K562 (cell line): ENCODE measurements around the gene IFIT2. TPM values are rescaled to one million over a fixed set of nuclear protein-coding genes. Genes with fewer than 3 reads are reported as not detected.

Source experiments
- ADNP ChIP-seq: fragments of 200-800 bp; sonication (Bioruptor generic); IDR thresholded peaks from 2 replicates; pipeline ENCODE4 v1.6.1; 2016; ENCODE audit warnings: missing genetic modification characterization, missing compliant biosample characterization
- ARID2 ChIP-seq: fragments of 450-650 bp; IDR thresholded peaks from 2 replicates; pipeline ENCODE4 v1.6.1; 2017; ENCODE audit warnings: antibody characterized with exemption, mild to moderate bottlenecking
- ATF1 ChIP-seq, 2 experiments: fragments of 450-650 bp in 1 of 2; IDR thresholded peaks; 2 replicates each; pipeline ENCODE4 v1.6.1; 2016; ENCODE audit warnings: missing compliant biosample characterization in 1 of 2, missing genetic modification characterization in 1 of 2
- CEBPG ChIP-seq, 3 experiments: fragments of 200-800 bp in 1 of 3; sonication (Bioruptor generic) in 1 of 3; sonication (generic) in 1 of 3; formaldehyde crosslinking in 1 of 3; IDR thresholded peaks in 2 of 3; conservative IDR thresholded peaks in 1 of 3; 2 replicates each; pipeline versions ENCODE4 v1.6.1 to v1.8.0; 2016 to 2022; ENCODE audit warnings: missing compliant biosample characterization in 2 of 3, missing genetic modification characterization in 2 of 3, mild to moderate bottlenecking in 1 of 3, missing genetic modification reagents in 1 of 3
- HNRNPL ChIP-seq: fragments of 200-400 bp; formaldehyde crosslinking; IDR thresholded peaks from 2 replicates; pipeline ENCODE4 v1.6.1; 2017; ENCODE audit warnings: low read depth, mild to moderate bottlenecking, low read length
- HNRNPUL1 ChIP-seq: fragments of 200-400 bp; formaldehyde crosslinking; IDR thresholded peaks from 2 replicates; pipeline ENCODE4 v1.6.1; 2017; ENCODE audit warnings: low read length
- ZNF408 ChIP-seq: fragments of 250-450 bp; sonication (Bioruptor Pico); IDR thresholded peaks from 2 replicates; pipeline ENCODE4 v1.4.0; 2020; ENCODE audit warnings: low read depth, mild to moderate bottlenecking, moderate library complexity
- polyA plus RNA-seq, 8 experiments: library from polyadenylated mRNA; depleted of rRNA in 4 of 8; stranded (reverse) in 5 of 8; unstranded in 3 of 8; fragments of >200 nt; fragmentation: Nextera tagmentation in 2 of 8; fragmentation: Illumina TruSeq in 1 of 8; extraction: Ambion mirVana in 2 of 8; extraction: Trizol in 1 of 8; gene quantifications; 2 replicates each; pipeline versions ENCODE4 v1.2.1 to v1.2.3, GENCODE V29; 2011 to 2014; ENCODE audit warnings: inconsistent platforms in 1 of 8, missing spikeins in 1 of 8
- total RNA-seq, 7 experiments: library from RNA; depleted of rRNA in 6 of 7; stranded (reverse); fragments of >200 nt in 6 of 7; fragmentation: Illumina TruSeq in 2 of 7; extraction: Trizol in 2 of 7; gene quantifications; 2 replicates each; pipeline versions ENCODE4 v1.2.1 to v1.2.3, GENCODE V29; 2011 to 2021; ENCODE audit warnings: low replicate concordance in 1 of 7
- TF ChIP-seq, protein P1 (sequence below): sonication (generic); formaldehyde crosslinking; IDR thresholded peaks from 2 replicates; pipeline ENCODE4 v1.8.0; 2023; ENCODE audit warnings: mild to moderate bottlenecking, missing genetic modification reagents
- TF ChIP-seq, protein P2 (sequence below), 2 experiments: fragments of 450-650 bp; IDR thresholded peaks; 2 replicates each; pipeline ENCODE4 v1.6.1; 2016

IFIT2 gene
- total and polyA plus RNA-seq, 9 of the 15 experiments (the other 6 are each of a cell fraction or from before 2014, with no cell fraction given): 0.03 to 0.25 (median 0.10) TPM; not detected in 1

DNA sequence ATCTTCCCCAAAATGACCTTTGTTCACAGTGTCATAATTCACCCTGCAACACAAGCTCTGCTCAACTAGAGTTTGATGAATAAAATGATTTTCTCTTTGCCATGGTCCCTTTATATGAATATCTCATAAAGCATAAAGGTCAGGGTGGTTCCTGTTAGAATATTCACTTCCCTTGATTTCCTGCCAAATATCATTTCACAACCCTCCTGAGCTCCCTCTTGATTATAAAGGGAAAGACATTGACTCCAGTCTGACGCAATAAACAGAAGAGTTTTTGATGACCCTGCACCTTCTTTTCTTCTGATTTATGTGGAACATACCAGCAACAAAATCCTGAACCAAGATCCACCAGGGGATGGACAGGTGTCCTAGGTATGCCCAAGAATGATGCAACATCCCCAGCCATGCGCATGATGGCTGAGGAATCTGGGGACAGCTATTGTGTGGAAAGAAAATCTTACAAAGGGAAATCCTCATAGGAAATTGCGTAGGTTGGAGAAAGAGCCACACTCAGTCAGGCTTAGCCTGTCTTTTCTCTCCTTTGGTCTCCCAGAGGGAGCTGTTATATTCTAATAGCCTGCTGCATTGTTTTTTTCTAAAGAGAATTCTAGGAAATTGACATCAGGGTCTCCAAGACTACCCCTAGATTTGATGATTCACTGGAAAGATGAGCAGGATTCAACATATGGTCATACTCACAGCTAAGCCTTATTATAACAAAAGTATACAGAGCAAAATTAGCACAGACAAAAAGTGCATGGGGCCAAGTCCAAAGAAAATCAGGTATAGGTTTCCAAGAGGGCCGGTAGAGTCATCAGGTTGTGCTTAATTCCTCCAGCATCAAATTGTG lies 44.8 kb downstream of the IFIT2 start (continued):
- no peak for TF ChIP-seq ADNP (tag)
- TF ChIP-seq, protein P1, sequence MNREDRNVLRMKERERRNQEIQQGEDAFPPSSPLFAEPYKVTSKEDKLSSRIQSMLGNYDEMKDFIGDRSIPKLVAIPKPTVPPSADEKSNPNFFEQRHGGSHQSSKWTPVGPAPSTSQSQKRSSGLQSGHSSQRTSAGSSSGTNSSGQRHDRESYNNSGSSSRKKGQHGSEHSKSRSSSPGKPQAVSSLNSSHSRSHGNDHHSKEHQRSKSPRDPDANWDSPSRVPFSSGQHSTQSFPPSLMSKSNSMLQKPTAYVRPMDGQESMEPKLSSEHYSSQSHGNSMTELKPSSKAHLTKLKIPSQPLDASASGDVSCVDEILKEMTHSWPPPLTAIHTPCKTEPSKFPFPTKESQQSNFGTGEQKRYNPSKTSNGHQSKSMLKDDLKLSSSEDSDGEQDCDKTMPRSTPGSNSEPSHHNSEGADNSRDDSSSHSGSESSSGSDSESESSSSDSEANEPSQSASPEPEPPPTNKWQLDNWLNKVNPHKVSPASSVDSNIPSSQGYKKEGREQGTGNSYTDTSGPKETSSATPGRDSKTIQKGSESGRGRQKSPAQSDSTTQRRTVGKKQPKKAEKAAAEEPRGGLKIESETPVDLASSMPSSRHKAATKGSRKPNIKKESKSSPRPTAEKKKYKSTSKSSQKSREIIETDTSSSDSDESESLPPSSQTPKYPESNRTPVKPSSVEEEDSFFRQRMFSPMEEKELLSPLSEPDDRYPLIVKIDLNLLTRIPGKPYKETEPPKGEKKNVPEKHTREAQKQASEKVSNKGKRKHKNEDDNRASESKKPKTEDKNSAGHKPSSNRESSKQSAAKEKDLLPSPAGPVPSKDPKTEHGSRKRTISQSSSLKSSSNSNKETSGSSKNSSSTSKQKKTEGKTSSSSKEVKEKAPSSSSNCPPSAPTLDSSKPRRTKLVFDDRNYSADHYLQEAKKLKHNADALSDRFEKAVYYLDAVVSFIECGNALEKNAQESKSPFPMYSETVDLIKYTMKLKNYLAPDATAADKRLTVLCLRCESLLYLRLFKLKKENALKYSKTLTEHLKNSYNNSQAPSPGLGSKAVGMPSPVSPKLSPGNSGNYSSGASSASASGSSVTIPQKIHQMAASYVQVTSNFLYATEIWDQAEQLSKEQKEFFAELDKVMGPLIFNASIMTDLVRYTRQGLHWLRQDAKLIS: no peak
- no peak for TF ChIP-seq HNRNPL
- no peak for TF ChIP-seq ZNF408 (CRISPR knock-in tag)
- TF ChIP-seq ATF1 (CRISPR knock-in tag; IDR thresholded peaks at IDR 0.05): no peak
- TF ChIP-seq ATF1 (tag; IDR thresholded peaks at IDR 0.05): no peak
- TF ChIP-seq, protein P2, sequence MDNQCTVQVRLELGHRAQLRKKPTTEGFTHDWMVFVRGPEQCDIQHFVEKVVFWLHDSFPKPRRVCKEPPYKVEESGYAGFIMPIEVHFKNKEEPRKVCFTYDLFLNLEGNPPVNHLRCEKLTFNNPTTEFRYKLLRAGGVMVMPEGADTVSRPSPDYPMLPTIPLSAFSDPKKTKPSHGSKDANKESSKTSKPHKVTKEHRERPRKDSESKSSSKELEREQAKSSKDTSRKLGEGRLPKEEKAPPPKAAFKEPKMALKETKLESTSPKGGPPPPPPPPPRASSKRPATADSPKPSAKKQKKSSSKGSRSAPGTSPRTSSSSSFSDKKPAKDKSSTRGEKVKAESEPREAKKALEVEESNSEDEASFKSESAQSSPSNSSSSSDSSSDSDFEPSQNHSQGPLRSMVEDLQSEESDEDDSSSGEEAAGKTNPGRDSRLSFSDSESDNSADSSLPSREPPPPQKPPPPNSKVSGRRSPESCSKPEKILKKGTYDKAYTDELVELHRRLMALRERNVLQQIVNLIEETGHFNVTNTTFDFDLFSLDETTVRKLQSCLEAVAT (IDR thresholded peaks at IDR 0.05): no peak
- TF ChIP-seq ARID2: no peak
- TF ChIP-seq HNRNPUL1: no peak
- no peak for TF ChIP-seq CEBPG (CRISPR knock-in tag; IDR thresholded peaks at IDR 0.05)
- TF ChIP-seq CEBPG (tag; conservative IDR thresholded peaks at IDR 0.05 in 1 of 2, IDR thresholded peaks at IDR 0.05 in 1 of 2): peak; percentile 69; a peak in 3 of 4 replicates
